SH-SY5Y (cell line): ENCODE data around the gene CTAG1A.
"Not testable (repeated sequence)": the region's sequence is repeated elsewhere in the genome, so short reads cannot be mapped to it uniquely, and the experiment has no call there.

Experiments used
- GATA2 ChIP-seq: IDR thresholded peaks from 2 replicates; pipeline ENCODE4 v1.6.1; 2011; ENCODE audit warnings: mild to moderate bottlenecking, low read depth, low read length
- GATA3 ChIP-seq: IDR thresholded peaks from 2 replicates; pipeline ENCODE4 v1.6.1; 2011; ENCODE audit warnings: low read depth, mild to moderate bottlenecking, low read length, moderate library complexity

Gene CTAG1A

GRCh38 chrX:154584585-154585183, at the start of gene CTAG1A:
Gene CTAG1A (plus strand): TSS chrX:154585133. CDS start chrX:154585207, 74 bp downstream.
- not testable (repeated sequence) for TF ChIP-seq GATA2, GATA3

- no peak for TF ChIP-seq GATA2
- TF ChIP-seq GATA3, result no peak
These were observed 49.0 kb upstream of the CTAG1A start for GRCh38 chrX:154535892-154536291.

- TF ChIP-seq GATA3 (no peak), GATA2 (peak; percentile 73)
These were observed 45.9 kb upstream of the CTAG1A start for GRCh38 chrX:154539077-154539476.

GRCh38 chrX:154540897-154541535, 43.9 kb upstream of the CTAG1A start:
- TF ChIP-seq GATA2 (no peak), GATA3 (no peak)

GRCh38 chrX:154541589-154541895, 43.4 kb upstream of the CTAG1A start:
- TF ChIP-seq GATA2 (no peak), GATA3 (no peak)

GRCh38 chrX:154541896-154542722, 42.8 kb upstream of the CTAG1A start:
- no peak for TF ChIP-seq GATA3
- no peak for TF ChIP-seq GATA2

- TF ChIP-seq GATA3 (no peak), GATA2 (no peak)
These were observed 42.1 kb upstream of the CTAG1A start for GRCh38 chrX:154542723-154543424.

- TF ChIP-seq GATA3 (no peak), GATA2 (no peak)
These were observed 39.2 kb upstream of the CTAG1A start for GRCh38 chrX:154545673-154546274.

GRCh38 chrX:154546354-154547244, 38.3 kb upstream of the CTAG1A start, which contains the start of gene G6PD:
Gene G6PD (minus strand): TSS chrX:154546846. CDS start chrX:154546155, 691 bp downstream.
- TF ChIP-seq GATA2, result no peak
- TF ChIP-seq GATA3, result no peak

- TF ChIP-seq GATA3 (no peak), GATA2 (no peak)
These were observed 37.5 kb upstream of the CTAG1A start, which contains the start of gene IKBKG for GRCh38 chrX:154547245-154548027. Gene IKBKG (plus strand): TSS chrX:154547620. CDS start chrX:154552003, 4,383 bp downstream.

- TF ChIP-seq GATA2 (no peak), GATA3 (no peak)
These were observed 37.0 kb upstream of the CTAG1A start for GRCh38 chrX:154548028-154548316.

GRCh38 chrX:154549766-154550165, 35.2 kb upstream of the CTAG1A start:
- no peak for TF ChIP-seq GATA3
- no peak for TF ChIP-seq GATA2

- TF ChIP-seq GATA3, result no peak
- TF ChIP-seq GATA2, result no peak
These were observed 7.6 kb downstream of the CTAG1A start for GRCh38 chrX:154592505-154592904.
